ENCODE measurements around the gene MARVELD3.
"Not testable (repeated sequence)": the region's sequence is repeated elsewhere in the genome, so short reads cannot be mapped to it uniquely, and the experiment has no call there.

The MARVELD3 gene

GRCh38 chr16:71672803-71673581, 47.0 kb downstream of the MARVELD3 start:
- no peak for DNase-seq

GRCh38 chr16:71673582-71673973, 47.6 kb downstream of the MARVELD3 start:
- DNase-seq = no peak

GRCh38 chr16:71674229-71674628, 48.2 kb downstream of the MARVELD3 start:
- no peak for DNase-seq

- no peak for DNase-seq
These were observed 49.4 kb downstream of the MARVELD3 start for GRCh38 chr16:71675380-71675779.

- no peak for DNase-seq
These were observed 50.3 kb downstream of the MARVELD3 start for GRCh38 chr16:71676236-71676635.

GRCh38 chr16:71681360-71681759, 55.4 kb downstream of the MARVELD3 start:
- DNase-seq = no peak

- DNase-seq = not testable (repeated sequence)
These were observed 58.3 kb downstream of the MARVELD3 start for GRCh38 chr16:71684280-71684679.
